Skin epidermis (tissue), 12 donors: ENCODE measurements around the gene RFX7.
A peak's percentile ranks its signal among the peaks of the same experiment; 100 is the strongest.

Experiments used
- H3K27ac ChIP-seq, 21 experiments: fragments of 200-600 bp; sonication (generic) in 11 of 21; one replicate each; pipeline ENCODE4 v1.5.0; 2020; ENCODE audit warnings: mild to moderate bottlenecking in 3 of 21, inconsistent platforms in 2 of 21, moderate library complexity in 2 of 21
- H3K4me3 ChIP-seq, 7 experiments: fragments of 200-600 bp; sonication (generic) in 2 of 7; one replicate each; pipeline ENCODE4 v1.5.0; 2020; ENCODE audit warnings: inconsistent platforms in 2 of 7, mild to moderate bottlenecking in 2 of 7, moderate library complexity in 1 of 7

RFX7 gene

GRCh38 chr15:56059716-56060115, 184.0 kb downstream of the RFX7 start:
- Histone ChIP-seq H3K4me3 (no peak overlapping the region), H3K27ac (no peak overlapping the region)

GRCh38 chr15:56058986-56059385, 184.7 kb downstream of the RFX7 start:
- Histone ChIP-seq H3K4me3 (no peak overlapping the region), H3K27ac (no peak overlapping the region)

GRCh38 chr15:56056626-56057025, 187.1 kb downstream of the RFX7 start:
- H3K4me3 ChIP-seq, result no peak overlapping the region
- no peak overlapping the region for H3K27ac ChIP-seq

- Histone ChIP-seq H3K4me3 (no peak overlapping the region), H3K27ac (no peak overlapping the region)
Measured at GRCh38 chr15:56053046-56053400, 190.7 kb downstream of the RFX7 start.

GRCh38 chr15:56052395-56053045, 191.2 kb downstream of the RFX7 start:
- no peak overlapping the region for H3K4me3 ChIP-seq
- H3K27ac ChIP-seq, result peak overlapping the region in 1 of 21 experiments; percentile 17

GRCh38 chr15:56051676-56052075, 192.0 kb downstream of the RFX7 start:
- Histone ChIP-seq H3K27ac (no peak overlapping the region), H3K4me3 (no peak overlapping the region)

GRCh38 chr15:56049577-56049976, 194.1 kb downstream of the RFX7 start:
- Histone ChIP-seq H3K27ac (no peak overlapping the region), H3K4me3 (no peak overlapping the region)

- Histone ChIP-seq H3K27ac (no peak overlapping the region), H3K4me3 (no peak overlapping the region)
Measured at GRCh38 chr15:56047354-56047753, 196.3 kb downstream of the RFX7 start.

GRCh38 chr15:56045068-56045748, 198.5 kb downstream of the RFX7 start:
- H3K27ac ChIP-seq, result no peak overlapping the region
- no peak overlapping the region for H3K4me3 ChIP-seq

- Histone ChIP-seq H3K27ac (peak overlapping the region in 11 of 21 experiments; percentile 27 to 82 (median 54)), H3K4me3 (no peak overlapping the region)
Measured at GRCh38 chr15:56042982-56043980, 200.4 kb downstream of the RFX7 start.

- H3K4me3 ChIP-seq, result no peak overlapping the region
- H3K27ac ChIP-seq, result peak overlapping the region in 11 of 21 experiments; percentile 27 to 82 (median 54)
Measured at GRCh38 chr15:56042498-56042897, 201.2 kb downstream of the RFX7 start.

GRCh38 chr15:56042031-56042430, 201.6 kb downstream of the RFX7 start:
- Histone ChIP-seq H3K27ac (peak overlapping the region in 6 of 21 experiments; percentile 22 to 82 (median 66)), H3K4me3 (no peak overlapping the region)

GRCh38 chr15:56040081-56041035, 203.3 kb downstream of the RFX7 start:
- no peak overlapping the region for H3K4me3 ChIP-seq
- H3K27ac ChIP-seq, result peak overlapping the region in 6 of 21 experiments; percentile 10 to 45 (median 30)

- H3K4me3 ChIP-seq, result no peak overlapping the region
- H3K27ac ChIP-seq, result no peak overlapping the region
Measured at GRCh38 chr15:56038707-56039106, 205.0 kb downstream of the RFX7 start.

GRCh38 chr15:56038015-56038414, 205.7 kb downstream of the RFX7 start:
- H3K27ac ChIP-seq, result peak overlapping the region in 1 of 21 experiments; percentile 8
- no peak overlapping the region for H3K4me3 ChIP-seq
